Hepatocyte (in vitro differentiated cells): Measurements from ENCODE around the gene PTPRN2. TPM values are rescaled to one million over a fixed set of nuclear protein-coding genes. Genes with fewer than 3 reads are reported as not detected.

Experiments used
- DNase-seq: peaks from one replicate; pipeline ENCODE4 v3.0.0-alpha.2; 2016; ENCODE audit warnings: low spot score
- H2AFZ ChIP-seq: fragments of 200-600 bp; sonication (generic); 2 replicates; pipeline ENCODE4 v1.6.0; 2016; ENCODE audit warnings: antibody characterized with exemption, mild to moderate bottlenecking
- H3K27ac ChIP-seq: fragments of 200-600 bp; sonication (generic); 2 replicates; pipeline ENCODE4 v1.5.1; 2016; ENCODE audit warnings: mild to moderate bottlenecking
- H3K27me3 ChIP-seq: fragments of 200-600 bp; sonication (generic); 2 replicates; pipeline ENCODE4 v1.6.1; 2016
- H3K36me3 ChIP-seq: fragments of 200-600 bp; sonication (generic); replicated peaks from 2 replicates; pipeline ENCODE4 v1.5.1; 2016; ENCODE audit warnings: low read depth; ENCODE audit not compliant: insufficient read depth
- H3K4me1 ChIP-seq: fragments of 200-600 bp; sonication (generic); 2 replicates; pipeline ENCODE4 v1.5.1; 2016; ENCODE audit warnings: mild to moderate bottlenecking, moderate library complexity; ENCODE audit not compliant: insufficient read depth
- H3K4me2 ChIP-seq: fragments of 200-600 bp; sonication (generic); 2 replicates; pipeline ENCODE4 v1.6.0; 2016
- H3K4me3 ChIP-seq: fragments of 200-600 bp; sonication (generic); 2 replicates; pipeline ENCODE4 v1.5.1; 2016; ENCODE audit warnings: mild to moderate bottlenecking
- H3K79me2 ChIP-seq: fragments of 200-600 bp; sonication (generic); 2 replicates; pipeline ENCODE4 v1.6.0; 2017; ENCODE audit warnings: mild to moderate bottlenecking
- H3K9me2 ChIP-seq: fragments of 200-600 bp; sonication (generic); replicated peaks from 2 replicates; pipeline ENCODE4 v1.6.0; 2017; ENCODE audit warnings: mild to moderate bottlenecking; ENCODE audit not compliant: insufficient read depth
- H3K9me3 ChIP-seq: fragments of 200-600 bp; sonication (generic); 2 replicates; pipeline ENCODE4 v1.5.1; 2016; ENCODE audit warnings: low read depth, mild to moderate bottlenecking
- H4K20me1 ChIP-seq: fragments of 200-600 bp; sonication (generic); 2 replicates; pipeline ENCODE4 v1.6.0; 2016; ENCODE audit warnings: mild to moderate bottlenecking; ENCODE audit not compliant: insufficient read depth, poor library complexity, severe bottlenecking
- EZH2 ChIP-seq: fragments of 200-600 bp; sonication (generic); IDR thresholded peaks from 2 replicates; pipeline ENCODE4 v1.6.1; 2016; ENCODE audit warnings: antibody characterized with exemption, mild to moderate bottlenecking, borderline replicate concordance
- EZH2phosphoT487 ChIP-seq: fragments of 200-600 bp; sonication (generic); IDR thresholded peaks from one replicate; pipeline ENCODE4 v1.6.1; 2018; ENCODE audit warnings: antibody characterized with exemption, mild to moderate bottlenecking, low read depth, moderate library complexity; ENCODE audit not compliant: unreplicated experiment, severe bottlenecking
- WGBS: methylation state at CpG from one replicate; pipeline ENCODE4 v1.1.6; 2016; ENCODE audit warnings: low lambda C conversion rate; ENCODE audit errors: missing lambda C conversion rate; 5-methylcytosine and 5-hydroxymethylcytosine counted together
- polyA plus RNA-seq: library from polyadenylated mRNA; unstranded; fragments of >200 nt; fragmentation: Nextera tagmentation; extraction: Ambion mirVana; gene quantifications from 2 replicates; pipeline ENCODE4 v1.2.1, GENCODE V29; 2016
- total RNA-seq: library from RNA; depleted of rRNA; stranded (reverse); fragments of >200 nt; gene quantifications from 2 replicates; pipeline ENCODE4 v1.2.3, GENCODE V29; 2014
- TF ChIP-seq, protein P1 (sequence below): fragments of 200-600 bp; sonication (generic); IDR thresholded peaks from 2 replicates; pipeline ENCODE4 v1.5.1; 2016; ENCODE audit warnings: antibody characterized with exemption, mild to moderate bottlenecking; ENCODE audit not compliant: poor library complexity

Gene PTPRN2
- total and polyA plus RNA-seq, 2 experiments from 2014 or later: 2.1 to 3.3 TPM

DNA sequence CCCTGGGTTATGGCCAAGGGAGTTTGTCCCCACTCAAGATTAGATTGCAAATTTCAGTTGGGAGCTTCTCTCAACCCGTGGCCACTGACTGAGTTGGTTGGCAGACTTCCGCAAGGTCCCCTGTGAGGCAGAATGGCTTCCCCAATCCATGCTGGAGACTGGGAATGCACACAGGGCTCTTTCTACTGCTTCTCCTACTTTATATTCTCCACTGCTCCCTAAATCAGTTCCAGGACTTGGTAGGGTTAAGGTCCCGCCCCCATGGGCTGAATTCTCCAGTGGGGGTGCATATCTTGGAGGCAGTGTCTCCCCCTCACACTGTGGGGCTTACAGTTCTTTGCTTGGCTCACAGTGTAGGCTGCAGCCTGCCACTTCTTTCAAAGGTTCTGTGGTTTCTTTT is 404.2 kb downstream of the PTPRN2 start:
- Histone ChIP-seq H3K27me3 (no peaks in the 10 kb centered on the region), H2AFZ (no peak overlapping the region), H3K9me2 (no peaks in the 10 kb centered on the region), H3K4me3 (no peak overlapping the region), H3K4me2 (no peak overlapping the region), H3K79me2 (no peaks in the 10 kb centered on the region), H3K4me1 (no peaks in the 10 kb centered on the region), H3K9me3 (no peaks in the 10 kb centered on the region), H3K36me3 (no peaks in the 10 kb centered on the region), H4K20me1 (no peaks in the 10 kb centered on the region), H3K27ac (no peak overlapping the region)
- WGBS: 66% methylated on average over 3 of the region's 3 CpGs
- TF ChIP-seq EZH2phosphoT487: no peak
- TF ChIP-seq, protein P1, sequence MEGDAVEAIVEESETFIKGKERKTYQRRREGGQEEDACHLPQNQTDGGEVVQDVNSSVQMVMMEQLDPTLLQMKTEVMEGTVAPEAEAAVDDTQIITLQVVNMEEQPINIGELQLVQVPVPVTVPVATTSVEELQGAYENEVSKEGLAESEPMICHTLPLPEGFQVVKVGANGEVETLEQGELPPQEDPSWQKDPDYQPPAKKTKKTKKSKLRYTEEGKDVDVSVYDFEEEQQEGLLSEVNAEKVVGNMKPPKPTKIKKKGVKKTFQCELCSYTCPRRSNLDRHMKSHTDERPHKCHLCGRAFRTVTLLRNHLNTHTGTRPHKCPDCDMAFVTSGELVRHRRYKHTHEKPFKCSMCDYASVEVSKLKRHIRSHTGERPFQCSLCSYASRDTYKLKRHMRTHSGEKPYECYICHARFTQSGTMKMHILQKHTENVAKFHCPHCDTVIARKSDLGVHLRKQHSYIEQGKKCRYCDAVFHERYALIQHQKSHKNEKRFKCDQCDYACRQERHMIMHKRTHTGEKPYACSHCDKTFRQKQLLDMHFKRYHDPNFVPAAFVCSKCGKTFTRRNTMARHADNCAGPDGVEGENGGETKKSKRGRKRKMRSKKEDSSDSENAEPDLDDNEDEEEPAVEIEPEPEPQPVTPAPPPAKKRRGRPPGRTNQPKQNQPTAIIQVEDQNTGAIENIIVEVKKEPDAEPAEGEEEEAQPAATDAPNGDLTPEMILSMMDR: no peak
- DNase-seq: no peak

DNA sequence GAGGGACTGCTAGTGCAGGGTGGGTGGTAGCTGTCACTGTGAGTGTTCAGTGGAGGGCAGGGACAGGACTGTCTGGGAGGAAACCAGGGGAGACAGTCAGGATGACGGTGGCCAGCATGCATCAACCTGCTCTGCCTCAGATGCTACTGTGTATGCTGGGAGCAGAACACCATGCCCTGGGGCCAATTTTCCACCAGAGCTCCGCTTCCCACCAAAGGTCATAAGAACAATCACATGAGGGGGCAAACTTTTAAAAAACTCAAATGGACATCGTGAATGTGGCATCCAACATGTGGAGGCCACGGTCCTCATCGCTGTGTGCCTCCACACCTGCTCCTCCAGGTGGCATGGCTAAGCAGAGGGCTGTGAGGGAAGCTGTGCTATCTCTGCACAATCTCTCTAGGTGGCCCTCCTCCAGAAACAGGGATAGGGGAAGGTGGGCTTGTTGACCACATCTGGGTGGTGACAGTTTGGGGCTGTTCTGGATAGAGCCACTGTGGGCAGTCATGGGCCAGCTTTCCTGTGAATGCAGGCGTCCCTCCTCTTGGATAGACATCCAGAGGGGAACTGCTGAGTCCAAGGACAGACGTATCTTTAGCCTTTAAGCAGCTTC is 411.0 kb downstream of the PTPRN2 start:
- Histone ChIP-seq H2AFZ (no peak overlapping the region), H3K4me1 (no peaks in the 10 kb centered on the region), H3K9me2 (no peaks in the 10 kb centered on the region), H3K36me3 (no peaks in the 10 kb centered on the region), H3K27me3 (no peaks in the 10 kb centered on the region), H3K9me3 (no peaks in the 10 kb centered on the region), H3K4me3 (no peak overlapping the region), H3K79me2 (no peaks in the 10 kb centered on the region), H4K20me1 (no peaks in the 10 kb centered on the region), H3K27ac (no peak overlapping the region), H3K4me2 (no peak overlapping the region)
- TF ChIP-seq EZH2phosphoT487 (no peak), EZH2 (no peak)
- TF ChIP-seq, protein P1: no peak
- DNase-seq: no peak
- 83% methylated on average over 7 of the region's 7 CpGs for WGBS

DNA sequence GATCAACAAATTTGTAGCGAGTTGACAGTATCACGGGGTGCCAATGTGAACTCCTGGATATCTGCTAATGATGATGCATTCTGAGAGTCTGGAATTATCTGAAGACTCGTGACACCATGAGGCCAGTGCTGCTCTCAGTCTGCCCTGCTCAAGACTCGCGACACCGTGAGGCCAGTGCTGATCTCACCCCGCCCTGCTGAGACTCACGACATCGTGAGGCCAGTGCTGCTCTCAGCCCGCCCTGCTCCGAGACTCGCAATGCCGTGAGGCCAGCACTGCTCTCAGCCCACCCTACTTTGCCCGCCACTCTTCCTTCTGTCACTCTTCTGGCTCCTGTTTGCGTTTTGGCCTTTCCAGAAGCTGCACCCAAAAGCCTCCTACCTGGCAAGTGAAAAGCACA is 411.8 kb downstream of the PTPRN2 start:
- no peak overlapping the region for H3K4me2 ChIP-seq
- TF ChIP-seq EZH2 (no peak), EZH2phosphoT487 (no peak)
- TF ChIP-seq, protein P1: no peak
- H3K79me2 ChIP-seq: no peaks in the 10 kb centered on the region
- H2AFZ ChIP-seq: no peak overlapping the region
- H3K4me3 ChIP-seq: no peak overlapping the region
- H3K27me3 ChIP-seq: no peaks in the 10 kb centered on the region
- DNase-seq: no peak
- no peaks in the 10 kb centered on the region for H3K4me1 ChIP-seq
- no peaks in the 10 kb centered on the region for H3K36me3 ChIP-seq
- no peaks in the 10 kb centered on the region for H3K9me3 ChIP-seq
- H3K27ac ChIP-seq: no peak overlapping the region
- H3K9me2 ChIP-seq: no peaks in the 10 kb centered on the region
- 91% methylated on average over 15 of the region's 15 CpGs for WGBS
- H4K20me1 ChIP-seq: no peaks in the 10 kb centered on the region

DNA sequence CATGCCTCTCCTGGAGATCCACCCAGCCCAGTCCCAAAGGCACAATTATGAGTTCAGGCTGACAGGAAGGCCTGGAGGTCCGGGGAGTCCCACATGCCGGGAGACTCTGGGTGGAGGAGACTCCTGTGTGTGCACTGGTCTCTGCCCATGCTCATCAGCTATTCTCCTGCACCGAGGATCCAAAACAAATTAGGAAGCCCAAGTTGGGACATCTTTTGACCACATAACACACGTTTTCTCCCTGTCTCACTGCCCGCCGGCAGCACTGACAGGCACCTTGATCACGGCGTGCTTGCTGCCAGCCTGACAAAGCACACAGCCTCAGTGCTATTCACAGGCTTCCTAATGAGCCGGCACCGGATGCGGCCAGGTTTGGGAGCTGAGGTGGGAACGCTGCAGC is 412.7 kb downstream of the PTPRN2 start:
- no peak overlapping the region for H2AFZ ChIP-seq
- TF ChIP-seq EZH2 (no peak), EZH2phosphoT487 (no peak)
- no peak overlapping the region for H3K4me2 ChIP-seq
- H4K20me1 ChIP-seq: no peaks in the 10 kb centered on the region
- DNase-seq: no peak
- H3K79me2 ChIP-seq: no peaks in the 10 kb centered on the region
- no peaks in the 10 kb centered on the region for H3K27me3 ChIP-seq
- H3K4me1 ChIP-seq: no peaks in the 10 kb centered on the region
- no peaks in the 10 kb centered on the region for H3K9me2 ChIP-seq
- no peaks in the 10 kb centered on the region for H3K9me3 ChIP-seq
- 94% methylated on average over 12 of the region's 12 CpGs for WGBS
- H3K36me3 ChIP-seq: no peaks in the 10 kb centered on the region
- H3K27ac ChIP-seq: no peak overlapping the region
- no peak overlapping the region for H3K4me3 ChIP-seq
